ENCODE results near the gene DCPS. TPM values are rescaled to one million over a fixed set of nuclear protein-coding genes. Genes with fewer than 3 reads are reported as not detected.
"Not testable (repeated sequence)": the region's sequence is repeated elsewhere in the genome, so short reads cannot be mapped to it uniquely, and the experiment has no call there.

Gene DCPS
- total RNA-seq, 2 experiments from 2014 or later, result 29.1 to 29.3 TPM

DNA sequence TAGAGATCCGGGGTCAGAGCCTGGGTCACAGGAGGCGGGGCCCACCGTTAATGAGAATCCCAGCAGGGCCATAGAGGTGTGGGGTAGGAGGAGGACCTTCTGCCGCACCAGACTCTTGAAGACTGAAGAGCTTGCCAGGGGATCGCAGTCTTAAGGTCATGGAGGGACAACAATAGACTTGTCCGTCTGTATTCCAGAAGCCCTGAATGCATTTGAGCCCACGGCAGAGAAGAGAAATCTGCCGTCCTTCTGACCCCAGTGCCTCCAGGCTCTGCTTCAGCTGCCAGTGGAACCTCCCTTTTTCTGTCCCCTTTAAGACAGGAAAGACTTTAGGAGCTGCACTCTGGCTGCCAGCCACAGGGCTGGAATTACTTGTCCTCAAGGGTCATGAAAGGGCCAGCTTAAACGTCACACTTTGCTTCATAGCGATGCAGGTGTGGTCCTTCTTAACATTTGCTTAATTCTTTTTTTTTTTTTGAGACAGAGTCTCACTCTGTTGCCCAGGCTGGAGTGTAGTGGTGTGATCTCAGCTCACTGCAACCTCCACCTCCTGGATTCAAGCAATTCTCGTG, 36.1 kb downstream of the DCPS start:
- no peak overlapping the region for H3K4me3 Mint-ChIP-seq
- no peaks in the 10 kb centered on the region for H3K27me3 Mint-ChIP-seq
- peaks cover 11% of the 10 kb centered on the region for H3K36me3 Mint-ChIP-seq
- no peaks in the 10 kb centered on the region for H3K9me3 Mint-ChIP-seq
- no peak for DNase-seq
- H3K4me1 Mint-ChIP-seq, result peaks cover 8% of the 10 kb centered on the region
- no peak overlapping the region for H3K27ac Mint-ChIP-seq

DNA sequence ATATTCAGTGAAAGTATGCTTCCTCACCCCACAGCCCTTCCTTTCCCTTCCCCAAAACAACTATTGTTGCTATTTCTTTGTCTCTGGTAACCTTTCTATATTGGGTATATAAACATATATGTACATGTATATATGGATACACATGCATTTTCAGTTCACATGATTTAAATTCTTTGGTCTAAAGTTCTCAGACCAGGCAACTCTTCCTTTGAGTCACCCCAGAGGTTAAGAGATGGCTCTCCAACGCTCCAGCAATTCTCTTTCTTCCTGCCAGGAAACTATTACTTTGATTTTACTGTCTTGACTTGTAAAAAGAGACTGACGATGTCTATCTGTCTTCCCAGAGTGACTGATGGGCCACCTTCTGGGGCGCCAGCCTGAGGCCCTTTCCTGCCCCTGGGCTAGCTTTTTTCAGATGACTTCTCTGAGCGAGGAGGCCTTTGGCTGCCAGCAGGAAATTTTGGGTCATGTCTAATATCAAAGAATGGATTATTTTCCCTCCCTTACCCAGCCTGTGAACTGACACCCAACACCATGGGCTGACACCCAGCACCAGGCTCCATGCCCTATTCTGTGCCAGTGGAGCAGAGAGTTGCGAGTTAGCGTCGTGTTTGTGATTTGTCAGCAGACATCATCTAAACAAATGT, 37.2 kb downstream of the DCPS start:
- Mint-ChIP-seq H3K27me3 (no peaks in the 10 kb centered on the region), H3K4me3 (no peak overlapping the region), H3K9me3 (no peaks in the 10 kb centered on the region), H3K27ac (no peak overlapping the region), H3K4me1 (peaks cover 12% of the 10 kb centered on the region), H3K36me3 (peaks cover 11% of the 10 kb centered on the region)
- DNase-seq, result no peak

DNA sequence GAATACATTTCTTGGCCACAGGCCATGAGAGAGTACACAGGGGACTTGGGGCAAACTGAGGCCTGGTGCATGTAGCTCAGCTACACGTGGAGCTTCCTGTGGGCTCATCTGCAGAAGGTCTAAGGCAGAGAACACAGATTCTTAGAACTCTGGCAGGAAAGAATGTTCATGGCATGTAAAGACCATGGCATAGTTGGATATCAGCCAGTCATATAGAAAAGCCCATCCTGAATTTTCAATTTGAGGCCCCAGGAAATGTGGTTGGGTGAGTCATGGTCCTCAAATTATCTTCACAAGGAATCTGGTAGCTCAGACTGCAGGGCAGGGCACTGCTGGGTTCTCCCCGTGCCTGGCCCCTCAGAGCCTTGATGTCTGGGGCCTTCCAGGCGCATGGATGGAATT, 37.9 kb downstream of the DCPS start:
- Mint-ChIP-seq H3K4me3 (no peak overlapping the region), H3K27ac (peak overlapping the region; percentile 21), H3K27me3 (no peaks in the 10 kb centered on the region), H3K4me1 (peaks cover 15% of the 10 kb centered on the region), H3K9me3 (no peaks in the 10 kb centered on the region), H3K36me3 (peaks cover 11% of the 10 kb centered on the region)
- no peak for DNase-seq

DNA sequence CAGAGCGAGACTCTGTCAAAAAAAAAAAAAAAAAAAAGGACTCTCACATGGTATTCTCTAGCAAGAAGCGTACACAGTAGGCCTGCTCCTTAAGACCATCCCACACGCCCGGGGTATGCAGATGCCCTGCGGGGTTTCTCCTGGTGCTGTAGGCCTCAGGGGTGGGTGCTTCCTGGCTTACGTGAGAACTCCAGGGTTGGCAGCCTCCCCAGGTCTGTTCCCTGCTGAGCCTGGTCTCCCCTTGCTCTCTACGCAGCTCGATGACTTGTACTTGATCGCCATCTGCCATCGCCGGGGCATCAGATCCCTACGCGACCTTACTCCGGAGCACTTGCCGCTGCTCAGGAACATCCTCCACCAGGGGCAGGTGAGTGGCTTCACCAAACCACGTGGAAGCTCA, 39.2 kb downstream of the DCPS start:
- no peak overlapping the region for H3K27ac Mint-ChIP-seq
- peaks cover 15% of the 10 kb centered on the region for H3K4me1 Mint-ChIP-seq
- H3K27me3 Mint-ChIP-seq, result no peaks in the 10 kb centered on the region

DNA sequence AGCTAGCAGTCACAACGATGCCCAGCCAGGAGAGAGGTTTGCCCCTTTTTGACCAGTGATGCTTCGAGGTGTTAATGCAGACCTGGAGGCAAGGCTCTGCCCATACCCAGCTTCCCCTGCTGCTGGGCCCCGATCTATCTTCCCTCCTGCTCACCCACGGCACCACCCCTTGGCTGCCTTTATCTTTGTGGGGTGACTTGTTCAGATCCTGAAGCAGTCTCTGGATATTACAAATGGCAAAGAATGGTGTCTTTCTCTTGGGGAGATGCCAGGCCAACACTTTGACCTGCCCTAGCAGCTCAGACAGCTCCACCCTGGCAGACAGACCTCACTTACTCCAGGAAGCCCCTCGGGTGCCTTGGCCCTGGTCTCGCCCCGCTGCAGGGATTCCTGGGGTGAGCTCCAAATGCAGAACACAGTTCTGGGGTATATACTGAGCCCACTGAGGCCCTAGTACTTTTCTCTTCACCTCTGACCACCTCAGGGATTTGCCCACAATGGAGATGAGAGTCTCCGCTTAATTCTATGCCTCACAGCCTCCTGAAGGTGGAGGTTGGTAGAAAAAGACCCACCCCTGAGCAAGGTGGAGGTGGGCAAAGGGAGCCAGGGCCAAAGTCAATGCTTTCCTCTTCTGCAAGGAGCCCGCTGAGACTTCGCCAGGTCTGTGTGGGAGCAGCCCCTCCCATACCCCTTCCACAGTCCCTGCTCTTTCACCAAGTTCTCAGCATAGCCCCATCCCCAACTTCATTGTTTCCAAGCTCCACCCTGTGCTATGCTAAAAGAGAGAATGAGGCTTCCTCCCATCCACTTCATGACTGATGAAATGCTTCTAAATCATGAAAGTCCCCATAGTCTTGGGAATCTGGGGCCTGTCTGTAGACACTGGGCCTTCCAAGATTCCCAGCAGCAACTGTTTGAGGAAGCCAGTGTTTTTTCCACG, 40.6 kb downstream of the DCPS start:
- Mint-ChIP-seq H3K4me1 (peaks cover 15% of the 10 kb centered on the region), H3K36me3 (peaks cover 11% of the 10 kb centered on the region), H3K27me3 (no peaks in the 10 kb centered on the region), H3K4me3 (no peak overlapping the region), H3K9me3 (no peaks in the 10 kb centered on the region), H3K27ac (no peak overlapping the region)
- DNase-seq, result no peak

More for the DNA sequence above, 39.2 kb downstream of the DCPS start:
- Mint-ChIP-seq H3K9me3 (no peaks in the 10 kb centered on the region), H3K4me3 (no peak overlapping the region), H3K36me3 (peaks cover 11% of the 10 kb centered on the region)
- DNase-seq, result no peak

DNA sequence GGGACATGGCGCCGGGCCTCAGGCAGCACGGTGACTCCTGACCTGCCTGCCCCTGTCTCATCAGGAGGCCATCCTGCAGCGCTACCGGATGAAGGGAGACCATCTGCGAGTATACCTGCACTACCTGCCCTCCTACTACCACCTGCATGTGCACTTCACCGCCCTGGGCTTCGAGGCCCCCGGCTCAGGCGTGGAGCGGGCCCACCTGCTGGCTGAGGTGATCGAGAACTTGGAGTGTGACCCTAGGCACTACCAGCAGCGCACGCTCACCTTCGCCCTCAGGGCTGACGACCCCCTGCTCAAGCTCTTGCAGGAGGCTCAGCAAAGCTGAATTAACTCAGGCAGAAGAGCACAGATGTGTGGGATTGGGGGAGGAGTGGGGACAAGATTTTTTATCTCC, 41.4 kb downstream of the DCPS start:
- DNase-seq, result no peak
- no peaks in the 10 kb centered on the region for H3K27me3 Mint-ChIP-seq
- H3K27ac Mint-ChIP-seq, result no peak overlapping the region
- H3K9me3 Mint-ChIP-seq, result no peaks in the 10 kb centered on the region
- peaks cover 15% of the 10 kb centered on the region for H3K4me1 Mint-ChIP-seq
- peaks cover 11% of the 10 kb centered on the region for H3K36me3 Mint-ChIP-seq
- H3K4me3 Mint-ChIP-seq, result no peak overlapping the region

DNA sequence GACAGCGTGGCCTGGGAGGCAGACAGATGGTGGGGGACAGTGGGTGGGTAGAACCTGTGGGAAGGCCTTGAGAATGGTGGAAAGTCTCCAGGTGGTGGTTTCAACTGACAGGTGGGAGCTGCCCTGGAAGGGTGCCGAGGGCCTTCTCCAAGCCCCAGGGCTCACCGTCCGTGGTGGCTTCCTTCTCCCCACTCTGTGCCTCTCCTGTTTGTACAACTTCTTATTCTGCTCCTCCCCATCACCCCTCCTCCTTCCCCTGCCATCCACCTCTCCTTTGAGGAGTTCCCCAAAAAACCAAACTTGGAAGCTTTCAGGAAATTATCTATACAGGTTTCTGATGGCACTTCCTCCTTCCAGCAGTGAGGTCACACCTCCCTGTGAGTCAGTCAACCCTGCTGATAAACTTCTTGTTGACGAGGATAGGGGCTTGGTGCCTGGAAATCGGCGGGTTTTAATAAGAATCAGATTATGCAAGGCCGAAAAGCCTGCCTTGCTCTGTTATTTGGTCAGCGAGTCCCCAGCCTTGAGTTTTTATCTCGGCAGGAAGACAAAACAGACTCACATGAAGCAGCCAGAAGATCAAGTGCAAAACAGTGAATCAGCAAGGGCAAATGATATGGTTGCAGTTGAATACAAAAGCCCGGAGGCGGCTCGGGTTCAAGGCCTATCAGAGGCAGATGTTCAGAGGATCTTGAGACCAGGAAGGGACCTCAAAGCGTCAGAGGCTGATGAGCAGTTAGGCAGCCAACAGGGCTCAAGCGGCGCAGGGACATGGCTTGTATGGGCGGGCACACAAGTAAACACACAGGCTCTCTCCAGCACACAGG, 42.1 kb downstream of the DCPS start:
- H3K27ac Mint-ChIP-seq, result peak overlapping the region; percentile 50

DNA sequence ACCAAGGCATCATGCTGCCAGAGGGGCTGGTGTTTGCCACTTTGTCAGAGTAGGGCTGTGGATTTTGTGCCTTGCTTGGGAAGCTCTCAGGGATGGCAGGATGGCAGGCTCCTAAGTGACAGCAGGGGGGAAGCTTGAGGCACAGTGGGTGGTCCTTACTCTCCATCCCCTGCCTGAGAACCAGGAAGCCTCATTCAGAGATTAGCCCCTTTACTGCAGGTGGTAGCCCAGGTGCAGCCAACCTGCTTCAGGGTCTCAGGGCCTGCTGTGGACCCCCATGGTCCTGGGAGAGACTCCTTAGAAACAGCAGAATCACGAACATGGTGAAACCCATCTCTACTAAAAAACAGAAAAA, 42.7 kb downstream of the DCPS start:
- H3K27ac Mint-ChIP-seq, result peak overlapping the region; percentile 50
- no peak overlapping the region for H3K4me3 Mint-ChIP-seq
- peaks cover 4% of the 10 kb centered on the region for H3K36me3 Mint-ChIP-seq
- no peaks in the 10 kb centered on the region for H3K9me3 Mint-ChIP-seq
- no peaks in the 10 kb centered on the region for H3K27me3 Mint-ChIP-seq
- no peak for DNase-seq
- H3K4me1 Mint-ChIP-seq, result peaks cover 11% of the 10 kb centered on the region

More for the DNA sequence above, 42.1 kb downstream of the DCPS start:
- no peaks in the 10 kb centered on the region for H3K27me3 Mint-ChIP-seq
- H3K4me3 Mint-ChIP-seq, result no peak overlapping the region
- no peaks in the 10 kb centered on the region for H3K9me3 Mint-ChIP-seq
- H3K36me3 Mint-ChIP-seq, result peaks cover 7% of the 10 kb centered on the region
- peaks cover 15% of the 10 kb centered on the region for H3K4me1 Mint-ChIP-seq
- DNase-seq, result no peak

DNA sequence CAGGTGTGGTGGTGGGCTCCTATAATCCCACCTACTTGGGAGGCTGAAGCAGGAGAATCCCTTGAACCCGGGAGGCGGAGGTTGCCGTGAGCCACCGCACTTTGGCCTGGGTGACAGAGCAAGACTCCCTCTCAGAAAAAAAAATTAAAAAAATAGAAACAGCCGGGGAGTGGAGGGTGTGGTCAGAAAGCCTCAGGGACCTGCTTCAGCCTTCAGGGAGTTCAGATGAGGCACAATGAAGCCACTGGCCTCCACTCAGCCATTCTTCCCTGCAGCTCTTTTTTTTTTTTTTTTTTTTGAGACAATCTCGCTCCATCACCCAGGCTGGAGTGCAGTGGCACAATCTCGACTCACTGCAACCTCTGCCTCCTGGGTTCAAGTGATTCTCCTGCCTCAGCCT, 43.1 kb downstream of the DCPS start:
- not testable (repeated sequence) for H3K36me3 Mint-ChIP-seq, H3K9me3 Mint-ChIP-seq, H3K27ac Mint-ChIP-seq, DNase-seq, H3K4me1 Mint-ChIP-seq, H3K27me3 Mint-ChIP-seq, H3K4me3 Mint-ChIP-seq

DNA sequence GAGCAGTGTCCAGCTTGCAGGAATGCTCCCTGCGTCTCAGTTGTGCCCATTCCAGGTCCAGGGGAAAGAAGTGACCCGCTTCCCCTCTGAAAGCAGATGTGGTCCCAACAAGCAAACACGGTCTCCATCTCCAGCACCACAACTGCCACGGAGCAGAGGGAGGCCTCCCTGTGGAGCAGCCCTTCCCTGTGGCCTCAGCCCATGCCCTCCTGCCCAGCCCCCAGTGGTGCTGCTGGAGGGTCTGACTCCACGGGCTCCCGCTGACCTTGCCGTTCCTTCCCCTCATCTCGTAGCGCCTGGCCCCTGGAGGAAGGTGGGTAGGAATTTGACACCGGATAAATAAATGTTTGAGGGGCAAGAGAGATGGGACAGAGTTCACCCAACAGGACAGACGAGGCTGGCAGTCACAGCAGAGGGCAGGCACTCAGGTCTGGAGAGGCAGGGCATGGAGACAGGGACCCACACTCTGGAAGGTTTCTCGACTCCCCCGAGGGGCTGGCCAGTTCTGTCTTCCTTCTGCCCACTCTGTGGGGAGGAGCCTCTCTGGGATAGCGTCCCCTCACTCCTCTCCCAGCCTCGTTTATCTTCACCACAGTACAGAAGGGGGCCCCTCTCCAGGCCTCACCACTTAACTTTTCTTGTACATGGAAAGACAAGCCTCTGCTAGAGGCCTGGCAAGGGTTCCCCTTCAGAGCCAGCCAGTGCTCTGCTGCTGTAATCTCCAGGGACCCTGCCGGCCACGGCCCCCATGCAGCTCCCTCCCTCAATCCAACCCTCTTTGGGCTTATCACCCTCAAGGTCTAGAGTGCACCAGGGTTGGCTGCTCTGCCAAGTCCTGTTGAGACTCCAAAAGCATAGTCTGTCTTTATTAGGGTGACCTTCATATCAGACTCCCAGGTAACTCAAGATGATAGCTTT, 44.1 kb downstream of the DCPS start:
- H3K4me3 Mint-ChIP-seq, result no peak overlapping the region
- peaks cover 12% of the 10 kb centered on the region for H3K4me1 Mint-ChIP-seq
- H3K36me3 Mint-ChIP-seq, result peaks cover 9% of the 10 kb centered on the region
- H3K9me3 Mint-ChIP-seq, result no peaks in the 10 kb centered on the region
- DNase-seq, result no peak
- no peak overlapping the region for H3K27ac Mint-ChIP-seq
- no peaks in the 10 kb centered on the region for H3K27me3 Mint-ChIP-seq

DNA sequence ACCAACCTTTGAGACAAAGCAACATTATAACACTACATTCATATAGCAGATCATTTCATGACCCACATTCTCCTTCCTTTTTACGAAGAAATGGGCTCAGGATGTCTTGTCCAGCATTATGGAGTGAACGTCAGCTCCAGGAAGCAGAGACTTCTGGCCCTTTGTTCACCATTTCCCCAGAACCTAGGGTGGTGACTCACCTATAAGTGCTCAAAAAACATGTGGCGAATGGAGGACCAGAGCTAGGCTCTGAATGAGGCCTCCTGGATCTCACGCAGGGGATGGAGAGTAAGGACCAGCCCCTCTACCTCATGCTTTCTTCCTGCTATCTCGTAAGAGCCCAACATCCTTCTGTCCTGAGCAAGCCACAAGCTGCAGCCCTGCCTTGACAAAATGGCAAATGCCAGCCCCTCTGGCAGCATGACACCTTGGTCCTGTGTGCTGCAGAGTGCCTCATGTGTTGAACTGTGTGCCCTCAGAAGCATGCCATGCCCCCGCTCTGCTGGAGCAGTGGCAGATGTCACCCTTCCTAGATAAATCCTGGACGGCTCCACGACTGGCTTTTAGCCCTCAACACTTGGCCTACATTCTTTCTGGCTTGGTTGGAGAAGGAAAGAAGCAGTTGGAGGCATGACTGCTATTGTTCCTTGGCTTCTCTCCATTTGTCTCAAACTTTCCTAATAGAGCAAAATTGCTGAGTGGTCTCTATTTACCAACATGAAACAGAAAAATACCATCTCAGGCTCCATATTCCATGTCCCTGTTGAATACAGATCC, 45.1 kb downstream of the DCPS start:
- Mint-ChIP-seq H3K4me3 (no peak overlapping the region), H3K27me3 (no peaks in the 10 kb centered on the region), H3K36me3 (peaks cover 12% of the 10 kb centered on the region), H3K27ac (peak overlapping the region; percentile 52), H3K9me3 (no peaks in the 10 kb centered on the region), H3K4me1 (peaks cover 22% of the 10 kb centered on the region)
- DNase-seq, result no peak

DNA sequence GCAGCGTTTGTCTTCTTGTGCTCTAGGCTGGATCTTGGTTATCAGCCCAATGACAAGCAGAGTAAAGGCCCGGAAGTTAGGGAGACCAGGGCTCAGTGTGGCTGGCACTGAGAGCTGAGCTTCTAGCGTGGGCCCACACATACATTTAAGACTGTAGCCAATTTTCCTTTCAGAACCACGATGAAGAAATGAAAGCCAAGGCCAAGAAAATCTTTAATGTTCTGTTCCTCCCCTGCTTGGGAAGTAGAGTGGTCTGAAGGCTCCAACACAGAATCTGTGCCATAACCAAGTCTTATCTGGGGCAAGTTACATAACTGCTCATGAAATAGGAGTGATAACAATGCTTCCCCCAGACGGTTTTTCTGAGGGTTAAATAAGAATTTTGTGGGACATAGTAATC, 47.0 kb downstream of the DCPS start:
- H3K4me1 Mint-ChIP-seq, result peaks cover 30% of the 10 kb centered on the region
- DNase-seq, result no peak
- H3K27me3 Mint-ChIP-seq, result no peaks in the 10 kb centered on the region
- H3K36me3 Mint-ChIP-seq, result peaks cover 18% of the 10 kb centered on the region
- no peak overlapping the region for H3K4me3 Mint-ChIP-seq
- H3K27ac Mint-ChIP-seq, result no peak overlapping the region
- no peaks in the 10 kb centered on the region for H3K9me3 Mint-ChIP-seq

DNA sequence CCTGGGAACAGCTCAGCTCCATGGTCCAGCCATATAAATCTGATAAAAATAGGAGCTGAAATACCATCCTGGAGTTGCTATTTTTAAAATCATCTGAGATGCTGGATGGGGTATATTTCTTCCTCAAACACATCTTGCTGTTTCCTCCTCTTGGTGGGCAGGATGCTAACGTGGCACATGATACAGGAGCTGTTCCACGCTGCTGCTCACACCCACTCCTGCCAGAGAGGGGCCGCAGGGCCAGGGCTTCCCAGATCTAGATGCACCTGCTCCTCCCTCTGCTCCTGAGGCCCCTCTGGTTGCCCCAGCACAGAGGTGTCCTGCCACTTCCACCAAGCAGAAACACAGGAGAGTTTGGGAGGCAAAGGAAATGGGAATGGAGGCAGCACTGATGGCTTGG, 48.3 kb downstream of the DCPS start:
- Mint-ChIP-seq H3K36me3 (peaks cover 18% of the 10 kb centered on the region), H3K9me3 (no peaks in the 10 kb centered on the region), H3K27ac (peak overlapping the region; percentile 70), H3K4me3 (no peak overlapping the region), H3K4me1 (peaks cover 24% of the 10 kb centered on the region), H3K27me3 (no peaks in the 10 kb centered on the region)
- no peak for DNase-seq
